Endothelial cell of umbilical vein (primary cell): Measurements from ENCODE around the gene GNG3.

Experiments used
- CTCF ChIP-seq, 2 donors: IDR thresholded peaks; 1 replicate in 1 of 2; 2 replicates in 1 of 2; pipeline ENCODE4 v1.5.1; 2011; ENCODE audit warnings: low read length in 2 of 2, mild to moderate bottlenecking in 2 of 2, moderate library complexity in 2 of 2, control low read depth in 1 of 2, inconsistent platforms in 1 of 2, low read depth in 1 of 2; ENCODE audit not compliant: insufficient read depth in 1 of 2; ENCODE audit errors: extremely low read depth in 1 of 2
- MYC ChIP-seq: IDR thresholded peaks from one replicate; pipeline ENCODE4 v1.6.1; 2011; ENCODE audit warnings: mild to moderate bottlenecking, low read depth, low read length
- POLR2A ChIP-seq: IDR thresholded peaks from 2 replicates; pipeline ENCODE4 v1.6.1; 2012; ENCODE audit warnings: low read depth, mild to moderate bottlenecking, control low read depth, low read length
- POLR2AphosphoS5 ChIP-seq: IDR thresholded peaks from 2 replicates; pipeline ENCODE4 v1.6.1; 2012; ENCODE audit warnings: low read depth, mild to moderate bottlenecking, control low read depth, low read length, moderate library complexity; ENCODE audit not compliant: insufficient read depth

- TF ChIP-seq CTCF (IDR thresholded peaks at IDR 0.05; ENCODE audit: extremely low read depth in 1 of 2, insufficient read depth in 1 of 2, low read depth in 1 of 2, low read length in 2 of 2) (no peak), POLR2AphosphoS5 (no peak), POLR2A (no peak), MYC (no peak)
These were observed 25.4 kb downstream of the GNG3 start for GRCh38 chr11:62732830-62733229.
